WTC11 (cell line): ENCODE results near the gene NTRK2. TPM values are rescaled to one million over a fixed set of nuclear protein-coding genes. Genes with fewer than 3 reads are reported as not detected.

Source experiments
- ATAC-seq: fragments of 200-7000 bp; cut with Tn5 transposase; 2 replicates; pipeline ENCODE4 v1.10.0; 2021; ENCODE audit warnings: mild to moderate bottlenecking, moderate library complexity
- CTCF ChIA-PET: fragments of 300-600 bp; sonication (Branson Sonifier 250); formaldehyde crosslinking; loops from one replicate; lab custom pipeline; 2021; ENCODE audit warnings: antibody characterized with exemption; lab: Charles Lee
- POLR2A ChIA-PET: fragments of 350-600 bp; sonication (Branson Sonifier 250); formaldehyde crosslinking; loops from one replicate; lab custom pipeline; 2021; ENCODE audit warnings: antibody characterized with exemption; lab: Charles Lee
- DNase-seq: peaks from one replicate; pipeline ENCODE4 v3.0.0; 2021; ENCODE audit warnings: low spot score
- H3K27ac Mint-ChIP-seq: 2 replicates; pipeline ENCODE4 v1.8.0; 2021; ENCODE audit warnings: mixed read lengths
- H3K27me3 Mint-ChIP-seq: 2 replicates; pipeline ENCODE4 v1.8.0; 2021; ENCODE audit warnings: low read depth, mild to moderate bottlenecking, moderate library complexity, mixed read lengths
- H3K36me3 Mint-ChIP-seq: 2 replicates; pipeline ENCODE4 v1.8.0; 2021; ENCODE audit warnings: mixed read lengths
- H3K4me1 Mint-ChIP-seq: 2 replicates; pipeline ENCODE4 v1.8.0; 2022; ENCODE audit warnings: mixed read lengths
- H3K4me3 Mint-ChIP-seq: 2 replicates; pipeline ENCODE4 v1.8.0; 2021; ENCODE audit warnings: mild to moderate bottlenecking, moderate library complexity, mixed read lengths
- H3K9me3 Mint-ChIP-seq: 2 replicates; pipeline ENCODE4 v1.8.0; 2021; ENCODE audit warnings: mixed read lengths
- ELF4 ChIP-seq: sonication (generic); formaldehyde crosslinking; IDR thresholded peaks from 2 replicates; pipeline ENCODE4 v1.8.1; 2022; ENCODE audit warnings: low read depth, mild to moderate bottlenecking, moderate library complexity, missing genetic modification reagents
- EMX1 ChIP-seq: fragments of 250-450 bp; sonication (Bioruptor Pico); IDR thresholded peaks from 2 replicates; pipeline ENCODE4 v1.8.0; 2021; ENCODE audit warnings: mild to moderate bottlenecking
- GABPB1 ChIP-seq: sonication (generic); formaldehyde crosslinking; IDR thresholded peaks from 2 replicates; pipeline ENCODE4 v1.8.1; 2023; ENCODE audit warnings: mild to moderate bottlenecking, missing genetic modification reagents
- HMGA2 ChIP-seq: fragments of 250-450 bp; sonication (Bioruptor Pico); IDR thresholded peaks from 2 replicates; pipeline ENCODE4 v1.4.0; 2021; ENCODE audit warnings: mild to moderate bottlenecking, moderate library complexity
- KAT7 ChIP-seq: sonication (generic); formaldehyde crosslinking; IDR thresholded peaks from 2 replicates; pipeline ENCODE4 v1.8.1; 2023; ENCODE audit warnings: missing genetic modification reagents, mild to moderate bottlenecking, borderline replicate concordance
- NFE2L1 ChIP-seq: sonication (generic); formaldehyde crosslinking; IDR thresholded peaks from 2 replicates; pipeline ENCODE4 v1.8.1; 2023; ENCODE audit warnings: missing genetic modification reagents
- NFYB ChIP-seq: sonication (generic); formaldehyde crosslinking; conservative IDR thresholded peaks from 2 replicates; pipeline ENCODE4 v1.8.0; 2022; ENCODE audit warnings: low read depth, missing genetic modification reagents
- OVOL2 ChIP-seq: fragments of 250-450 bp; sonication (Bioruptor Pico); IDR thresholded peaks from 2 replicates; pipeline ENCODE4 v1.9.0; 2021; ENCODE audit warnings: mild to moderate bottlenecking, borderline replicate concordance
- SMAD3 ChIP-seq: sonication (generic); formaldehyde crosslinking; IDR thresholded peaks from 2 replicates; pipeline ENCODE4 v1.8.0; 2022; ENCODE audit warnings: missing genetic modification reagents, mild to moderate bottlenecking, borderline replicate concordance
- SMAD4 ChIP-seq: sonication (generic); formaldehyde crosslinking; IDR thresholded peaks from 2 replicates; pipeline ENCODE4 v1.8.0; 2022; ENCODE audit warnings: mild to moderate bottlenecking, missing genetic modification reagents
- SOX15 ChIP-seq: fragments of 250-450 bp; sonication (Bioruptor Pico); IDR thresholded peaks from 2 replicates; pipeline ENCODE4 v1.9.0; 2021; ENCODE audit warnings: mild to moderate bottlenecking
- SP1 ChIP-seq: sonication (generic); formaldehyde crosslinking; conservative IDR thresholded peaks from 2 replicates; pipeline ENCODE4 v1.8.1; 2022; ENCODE audit warnings: missing genetic modification reagents
- TCF7 ChIP-seq: sonication (generic); formaldehyde crosslinking; IDR thresholded peaks from 2 replicates; pipeline ENCODE4 v1.8.0; 2022; ENCODE audit warnings: mild to moderate bottlenecking, low read depth, missing genetic modification reagents, moderate library complexity
- ZNF219 ChIP-seq: sonication (generic); formaldehyde crosslinking; IDR thresholded peaks from 2 replicates; pipeline ENCODE4 v1.8.0; 2023; ENCODE audit warnings: missing genetic modification reagents, mild to moderate bottlenecking, borderline replicate concordance
- ZNF232 ChIP-seq: sonication (generic); formaldehyde crosslinking; IDR thresholded peaks from 2 replicates; pipeline ENCODE4 v1.8.0; 2022; ENCODE audit warnings: mild to moderate bottlenecking, missing genetic modification reagents
- ZNF263 ChIP-seq: sonication (generic); formaldehyde crosslinking; IDR thresholded peaks from 2 replicates; pipeline ENCODE4 v1.8.1; 2022; ENCODE audit warnings: low read depth, mild to moderate bottlenecking, moderate library complexity, missing genetic modification reagents
- ZNF423 ChIP-seq: fragments of 250-450 bp; sonication (Bioruptor Pico); IDR thresholded peaks from 2 replicates; pipeline ENCODE4 v2.1.2; 2022; ENCODE audit warnings: mild to moderate bottlenecking, moderate library complexity
- total RNA-seq: library from RNA; stranded (reverse); gene quantifications from 3 replicates; pipeline ENCODE4 v1.2.3, GENCODE V29; 2021
- TF ChIP-seq, protein P1 (sequence below): sonication (generic); formaldehyde crosslinking; IDR thresholded peaks from 2 replicates; pipeline ENCODE4 v1.8.0; 2022; ENCODE audit warnings: mild to moderate bottlenecking, missing genetic modification reagents
- TF ChIP-seq, protein P2 (sequence below): sonication (generic); formaldehyde crosslinking; IDR thresholded peaks from 2 replicates; pipeline ENCODE4 v1.8.1; 2023; ENCODE audit warnings: mild to moderate bottlenecking, moderate library complexity, missing genetic modification reagents
- TF ChIP-seq, protein P3 (sequence below): sonication (generic); formaldehyde crosslinking; IDR thresholded peaks from 2 replicates; pipeline ENCODE4 v1.8.1; 2023; ENCODE audit warnings: mild to moderate bottlenecking, missing genetic modification reagents
- TF ChIP-seq, protein P4 (sequence below): fragments of 250-450 bp; sonication (Bioruptor Pico); IDR thresholded peaks from 2 replicates; pipeline ENCODE4 v1.8.0; 2021; ENCODE audit warnings: mild to moderate bottlenecking
- TF ChIP-seq, protein P5 (sequence below): fragments of 250-450 bp; sonication (Bioruptor Pico); IDR thresholded peaks from 2 replicates; pipeline ENCODE4 v2.1.2; 2022; ENCODE audit warnings: mild to moderate bottlenecking, moderate library complexity
- TF ChIP-seq, protein P6 (sequence below): sonication (generic); formaldehyde crosslinking; IDR thresholded peaks from 2 replicates; pipeline ENCODE4 v1.8.0; 2023; ENCODE audit warnings: missing genetic modification reagents
- TF ChIP-seq, protein P7 (sequence below): fragments of 250-450 bp; sonication (Bioruptor Pico); IDR thresholded peaks from 2 replicates; pipeline ENCODE4 v1.9.0; 2021; ENCODE audit warnings: mild to moderate bottlenecking, borderline replicate concordance

NTRK2 gene
- total RNA-seq, 1 experiment from 2014 or later, result 0.02 TPM

DNA sequence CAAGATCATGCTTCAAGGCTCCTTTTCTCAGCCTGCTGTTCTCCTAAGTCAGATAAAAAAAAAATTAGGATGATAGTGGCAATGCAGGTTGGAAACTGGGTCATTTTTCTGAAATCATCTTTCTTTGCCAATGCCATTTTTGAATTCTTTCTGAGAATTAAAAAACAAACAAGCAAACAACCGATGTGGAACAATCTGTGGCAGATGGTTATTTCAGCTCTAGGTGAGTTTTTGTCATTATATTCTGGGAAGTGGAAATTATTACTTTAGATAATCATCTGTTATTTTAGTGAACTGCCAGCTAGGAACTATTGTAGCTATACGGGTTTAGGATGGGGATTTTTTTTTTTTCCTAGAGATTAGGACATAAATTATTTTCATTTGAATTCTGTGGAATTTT lies 129.7 kb downstream of the NTRK2 start:
- H3K9me3 Mint-ChIP-seq, result no peaks in the 10 kb centered on the region
- no peaks in the 10 kb centered on the region for H3K4me1 Mint-ChIP-seq
- H3K4me3 Mint-ChIP-seq, result no peak overlapping the region
- H3K27ac Mint-ChIP-seq, result no peak overlapping the region
- no peaks in the 10 kb centered on the region for H3K27me3 Mint-ChIP-seq
- DNase-seq, result no peak
- ChIA-PET CTCF (no interaction called here), POLR2A (interaction anchor here (0.6 kb wide), 1 partner anchor 132 kb away, joined by 3 read pairs; no protein-coding TSS in a partner anchor)
- ATAC-seq, result no peak
- TF ChIP-seq, protein P1, sequence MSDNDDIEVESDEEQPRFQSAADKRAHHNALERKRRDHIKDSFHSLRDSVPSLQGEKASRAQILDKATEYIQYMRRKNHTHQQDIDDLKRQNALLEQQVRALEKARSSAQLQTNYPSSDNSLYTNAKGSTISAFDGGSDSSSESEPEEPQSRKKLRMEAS, result no peak
- TF ChIP-seq EMX1 (CRISPR knock-in tag) (no peak), NFE2L1 (CRISPR knock-in tag) (no peak), KAT7 (CRISPR knock-in tag) (no peak), NFYB (CRISPR knock-in tag) (no peak), ZNF219 (no peak), SP1 (no peak), SMAD3 (CRISPR knock-in tag) (no peak), ZNF263 (no peak), ELF4 (CRISPR knock-in tag) (no peak), OVOL2 (CRISPR knock-in tag) (no peak)
- TF ChIP-seq, protein P2, sequence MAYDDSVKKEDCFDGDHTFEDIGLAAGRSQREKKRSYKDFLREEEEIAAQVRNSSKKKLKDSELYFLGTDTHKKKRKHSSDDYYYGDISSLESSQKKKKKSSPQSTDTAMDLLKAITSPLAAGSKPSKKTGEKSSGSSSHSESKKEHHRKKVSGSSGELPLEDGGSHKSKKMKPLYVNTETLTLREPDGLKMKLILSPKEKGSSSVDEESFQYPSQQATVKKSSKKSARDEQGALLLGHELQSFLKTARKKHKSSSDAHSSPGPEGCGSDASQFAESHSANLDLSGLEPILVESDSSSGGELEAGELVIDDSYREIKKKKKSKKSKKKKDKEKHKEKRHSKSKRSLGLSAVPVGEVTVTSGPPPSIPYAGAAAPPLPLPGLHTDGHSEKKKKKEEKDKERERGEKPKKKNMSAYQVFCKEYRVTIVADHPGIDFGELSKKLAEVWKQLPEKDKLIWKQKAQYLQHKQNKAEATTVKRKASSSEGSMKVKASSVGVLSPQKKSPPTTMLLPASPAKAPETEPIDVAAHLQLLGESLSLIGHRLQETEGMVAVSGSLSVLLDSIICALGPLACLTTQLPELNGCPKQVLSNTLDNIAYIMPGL (CRISPR knock-in tag), result no peak
- no peaks in the 10 kb centered on the region for H3K36me3 Mint-ChIP-seq

DNA sequence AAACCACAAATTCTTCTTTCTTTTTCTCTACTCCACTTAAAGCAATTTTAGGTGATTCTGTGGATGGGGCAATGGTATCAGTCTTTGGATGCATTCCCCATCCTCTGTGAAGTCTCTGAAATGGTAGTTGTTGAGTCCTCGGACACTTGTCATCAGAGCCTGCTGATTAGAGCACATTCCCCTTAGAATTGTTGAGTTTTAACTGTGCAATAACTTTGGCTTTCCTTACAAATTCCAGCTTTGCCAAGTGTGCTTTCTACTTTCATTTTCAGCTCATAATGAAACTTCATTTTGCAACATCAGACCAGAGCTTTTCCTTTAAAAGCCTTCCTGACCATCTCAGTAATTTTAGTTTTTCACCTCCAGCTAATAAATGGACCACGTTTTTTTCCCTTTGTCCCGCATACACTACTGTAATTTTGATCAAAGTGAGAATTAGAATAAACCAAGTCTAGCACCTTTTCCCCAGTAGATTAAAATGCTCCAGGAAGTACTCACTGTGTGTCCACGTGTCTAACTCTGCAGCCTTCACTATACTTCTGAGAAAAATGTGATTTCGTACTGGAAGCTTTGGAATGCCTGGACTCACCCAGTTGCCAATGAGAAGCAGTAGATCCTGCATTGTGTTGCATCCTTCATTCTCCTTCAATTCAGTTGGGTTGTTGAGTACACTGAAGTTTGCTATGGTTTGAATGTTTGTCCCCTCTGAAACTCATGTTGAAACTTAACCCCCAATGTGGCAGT lies 135.6 kb downstream of the NTRK2 start:
- no peak for ATAC-seq
- no peak overlapping the region for H3K4me3 Mint-ChIP-seq
- no peaks in the 10 kb centered on the region for H3K36me3 Mint-ChIP-seq
- peaks cover 3% of the 10 kb centered on the region for H3K4me1 Mint-ChIP-seq
- POLR2A ChIA-PET, result no interaction called here
- no peak overlapping the region for H3K27ac Mint-ChIP-seq
- no peaks in the 10 kb centered on the region; the same call in 1 of the 2 replicates for H3K9me3 Mint-ChIP-seq
- TF ChIP-seq, protein P3, sequence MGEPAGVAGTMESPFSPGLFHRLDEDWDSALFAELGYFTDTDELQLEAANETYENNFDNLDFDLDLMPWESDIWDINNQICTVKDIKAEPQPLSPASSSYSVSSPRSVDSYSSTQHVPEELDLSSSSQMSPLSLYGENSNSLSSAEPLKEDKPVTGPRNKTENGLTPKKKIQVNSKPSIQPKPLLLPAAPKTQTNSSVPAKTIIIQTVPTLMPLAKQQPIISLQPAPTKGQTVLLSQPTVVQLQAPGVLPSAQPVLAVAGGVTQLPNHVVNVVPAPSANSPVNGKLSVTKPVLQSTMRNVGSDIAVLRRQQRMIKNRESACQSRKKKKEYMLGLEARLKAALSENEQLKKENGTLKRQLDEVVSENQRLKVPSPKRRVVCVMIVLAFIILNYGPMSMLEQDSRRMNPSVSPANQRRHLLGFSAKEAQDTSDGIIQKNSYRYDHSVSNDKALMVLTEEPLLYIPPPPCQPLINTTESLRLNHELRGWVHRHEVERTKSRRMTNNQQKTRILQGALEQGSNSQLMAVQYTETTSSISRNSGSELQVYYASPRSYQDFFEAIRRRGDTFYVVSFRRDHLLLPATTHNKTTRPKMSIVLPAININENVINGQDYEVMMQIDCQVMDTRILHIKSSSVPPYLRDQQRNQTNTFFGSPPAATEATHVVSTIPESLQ (CRISPR knock-in tag), result no peak
- TF ChIP-seq, protein P4, sequence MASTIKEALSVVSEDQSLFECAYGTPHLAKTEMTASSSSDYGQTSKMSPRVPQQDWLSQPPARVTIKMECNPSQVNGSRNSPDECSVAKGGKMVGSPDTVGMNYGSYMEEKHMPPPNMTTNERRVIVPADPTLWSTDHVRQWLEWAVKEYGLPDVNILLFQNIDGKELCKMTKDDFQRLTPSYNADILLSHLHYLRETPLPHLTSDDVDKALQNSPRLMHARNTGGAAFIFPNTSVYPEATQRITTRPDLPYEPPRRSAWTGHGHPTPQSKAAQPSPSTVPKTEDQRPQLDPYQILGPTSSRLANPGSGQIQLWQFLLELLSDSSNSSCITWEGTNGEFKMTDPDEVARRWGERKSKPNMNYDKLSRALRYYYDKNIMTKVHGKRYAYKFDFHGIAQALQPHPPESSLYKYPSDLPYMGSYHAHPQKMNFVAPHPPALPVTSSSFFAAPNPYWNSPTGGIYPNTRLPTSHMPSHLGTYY, result no peak
- TF ChIP-seq SOX15 (CRISPR knock-in tag), result no peak
- TF ChIP-seq SMAD4 (CRISPR knock-in tag), result no peak
- no peak for TF ChIP-seq ZNF232 (CRISPR knock-in tag)
- TF ChIP-seq HMGA2 (CRISPR knock-in tag), result no peak
- TF ChIP-seq SMAD3 (CRISPR knock-in tag), result no peak
- no peak for TF ChIP-seq TCF7 (CRISPR knock-in tag)
- TF ChIP-seq GABPB1, result no peak
- TF ChIP-seq, protein P5, sequence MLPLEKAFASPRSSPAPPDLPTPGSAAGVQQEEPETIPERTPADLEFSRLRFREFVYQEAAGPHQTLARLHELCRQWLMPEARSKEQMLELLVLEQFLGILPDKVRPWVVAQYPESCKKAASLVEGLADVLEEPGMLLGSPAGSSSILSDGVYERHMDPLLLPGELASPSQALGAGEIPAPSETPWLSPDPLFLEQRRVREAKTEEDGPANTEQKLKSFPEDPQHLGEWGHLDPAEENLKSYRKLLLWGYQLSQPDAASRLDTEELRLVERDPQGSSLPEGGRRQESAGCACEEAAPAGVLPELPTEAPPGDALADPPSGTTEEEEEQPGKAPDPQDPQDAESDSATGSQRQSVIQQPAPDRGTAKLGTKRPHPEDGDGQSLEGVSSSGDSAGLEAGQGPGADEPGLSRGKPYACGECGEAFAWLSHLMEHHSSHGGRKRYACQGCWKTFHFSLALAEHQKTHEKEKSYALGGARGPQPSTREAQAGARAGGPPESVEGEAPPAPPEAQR (CRISPR knock-in tag), result no peak
- no peak for TF ChIP-seq ZNF423
- TF ChIP-seq, protein P6, sequence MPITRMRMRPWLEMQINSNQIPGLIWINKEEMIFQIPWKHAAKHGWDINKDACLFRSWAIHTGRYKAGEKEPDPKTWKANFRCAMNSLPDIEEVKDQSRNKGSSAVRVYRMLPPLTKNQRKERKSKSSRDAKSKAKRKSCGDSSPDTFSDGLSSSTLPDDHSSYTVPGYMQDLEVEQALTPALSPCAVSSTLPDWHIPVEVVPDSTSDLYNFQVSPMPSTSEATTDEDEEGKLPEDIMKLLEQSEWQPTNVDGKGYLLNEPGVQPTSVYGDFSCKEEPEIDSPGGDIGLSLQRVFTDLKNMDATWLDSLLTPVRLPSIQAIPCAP (CRISPR knock-in tag), result no peak
- TF ChIP-seq, protein P7, sequence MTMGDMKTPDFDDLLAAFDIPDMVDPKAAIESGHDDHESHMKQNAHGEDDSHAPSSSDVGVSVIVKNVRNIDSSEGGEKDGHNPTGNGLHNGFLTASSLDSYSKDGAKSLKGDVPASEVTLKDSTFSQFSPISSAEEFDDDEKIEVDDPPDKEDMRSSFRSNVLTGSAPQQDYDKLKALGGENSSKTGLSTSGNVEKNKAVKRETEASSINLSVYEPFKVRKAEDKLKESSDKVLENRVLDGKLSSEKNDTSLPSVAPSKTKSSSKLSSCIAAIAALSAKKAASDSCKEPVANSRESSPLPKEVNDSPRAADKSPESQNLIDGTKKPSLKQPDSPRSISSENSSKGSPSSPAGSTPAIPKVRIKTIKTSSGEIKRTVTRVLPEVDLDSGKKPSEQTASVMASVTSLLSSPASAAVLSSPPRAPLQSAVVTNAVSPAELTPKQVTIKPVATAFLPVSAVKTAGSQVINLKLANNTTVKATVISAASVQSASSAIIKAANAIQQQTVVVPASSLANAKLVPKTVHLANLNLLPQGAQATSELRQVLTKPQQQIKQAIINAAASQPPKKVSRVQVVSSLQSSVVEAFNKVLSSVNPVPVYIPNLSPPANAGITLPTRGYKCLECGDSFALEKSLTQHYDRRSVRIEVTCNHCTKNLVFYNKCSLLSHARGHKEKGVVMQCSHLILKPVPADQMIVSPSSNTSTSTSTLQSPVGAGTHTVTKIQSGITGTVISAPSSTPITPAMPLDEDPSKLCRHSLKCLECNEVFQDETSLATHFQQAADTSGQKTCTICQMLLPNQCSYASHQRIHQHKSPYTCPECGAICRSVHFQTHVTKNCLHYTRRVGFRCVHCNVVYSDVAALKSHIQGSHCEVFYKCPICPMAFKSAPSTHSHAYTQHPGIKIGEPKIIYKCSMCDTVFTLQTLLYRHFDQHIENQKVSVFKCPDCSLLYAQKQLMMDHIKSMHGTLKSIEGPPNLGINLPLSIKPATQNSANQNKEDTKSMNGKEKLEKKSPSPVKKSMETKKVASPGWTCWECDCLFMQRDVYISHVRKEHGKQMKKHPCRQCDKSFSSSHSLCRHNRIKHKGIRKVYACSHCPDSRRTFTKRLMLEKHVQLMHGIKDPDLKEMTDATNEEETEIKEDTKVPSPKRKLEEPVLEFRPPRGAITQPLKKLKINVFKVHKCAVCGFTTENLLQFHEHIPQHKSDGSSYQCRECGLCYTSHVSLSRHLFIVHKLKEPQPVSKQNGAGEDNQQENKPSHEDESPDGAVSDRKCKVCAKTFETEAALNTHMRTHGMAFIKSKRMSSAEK (CRISPR knock-in tag), result no peak
- TF ChIP-seq, all 79 proteins: peak for 0
- no peaks in the 10 kb centered on the region for H3K27me3 Mint-ChIP-seq
- CTCF ChIA-PET, result no interaction called here
- no peak for DNase-seq
